ENCODE measurements around the gene VPS8.

GRCh38 chr3:184784731-184785500, 27.1 kb upstream of the VPS8 start:
- no peak for TF ChIP-seq CTCF (IDR thresholded peaks at IDR 0.05)
- no peak for TF ChIP-seq POLR2AphosphoS5 (IDR thresholded peaks at IDR 0.05; ENCODE audit: low read depth, low read length)
- TF ChIP-seq REST (IDR thresholded peaks at IDR 0.05; ENCODE audit: insufficient read depth in 1 of 2, low read depth in 2 of 2, low read length in 1 of 2), result no peak
- TF ChIP-seq SIN3A (IDR thresholded peaks at IDR 0.05; ENCODE audit: borderline replicate concordance, insufficient read depth, low read depth, low read length), result no peak
- TF ChIP-seq TCF7L2 (IDR thresholded peaks at IDR 0.05; ENCODE audit: low read depth, low read length), result no peak

Data from Panc1 (cell line).